ENCODE measurements around the gene PLK5.

- no peak for TF ChIP-seq EZH2 (IDR thresholded peaks at IDR 0.05; ENCODE audit: low read length, missing control alignments)
- no peak for TF ChIP-seq CTCF (conservative IDR thresholded peaks at IDR 0.05 in 1 of 2, IDR thresholded peaks at IDR 0.05 in 1 of 2; ENCODE audit: low read depth in 1 of 2, low read length in 2 of 2)
These were observed 21.3 kb upstream of the PLK5 start for GRCh38 chr19:1502433-1503088.
